GM12878 (cell line): ENCODE measurements around the gene OPRL1. TPM values are rescaled to one million over a fixed set of nuclear protein-coding genes. Genes with fewer than 3 reads are reported as not detected.
A peak's percentile ranks its signal among the peaks of the same experiment; 100 is the strongest.

Experiments used
- ATAC-seq: fragments of 200-7000 bp; cut with Tn5 transposase; 3 replicates; pipeline ENCODE4 v1.9.1; 2020; ENCODE audit warnings: mild to moderate bottlenecking, moderate library complexity
- BruUV-seq: library from RNA; stranded (reverse); fragments of 400-500 nt; replicated peaks from 2 replicates; lab custom pipeline; 2021; lab: Mats Ljungman, UMichigan
- CTCF ChIA-PET: fragments of 300-600 bp; sonication (Branson Sonifier 250); formaldehyde crosslinking; extraction: SDS; loops from one replicate; lab custom pipeline; 2021; ENCODE audit warnings: inconsistent platforms; lab: Yijun Ruan, JAX
- POLR2A ChIA-PET: fragments of 350-600 bp; formaldehyde crosslinking; extraction: SDS; loops from one replicate; lab custom pipeline; 2021; ENCODE audit warnings: inconsistent platforms; lab: Charles Lee
- RAD21 ChIA-PET: fragments of 300-600 bp; sonication (Branson Sonifier 250); formaldehyde crosslinking; loops from one replicate; lab custom pipeline; 2023; ENCODE audit warnings: antibody characterized with exemption; ENCODE audit not compliant: unreplicated experiment; lab: Charles Lee
- SMC1A ChIA-PET: fragments of 300-600 bp; sonication (Branson Sonifier 250); formaldehyde crosslinking; loops from one replicate; lab custom pipeline; 2023; ENCODE audit not compliant: unreplicated experiment, uncharacterized antibody; lab: Charles Lee
- DNase-seq: peaks from one replicate; pipeline ENCODE4 v3.0.0-alpha.2; 2011; ENCODE audit warnings: low read depth, low spot score
- FAIRE-seq: peaks from 3 replicates; lab custom pipeline; 2011; peaks lifted over from hg19 to GRCh38; lab: Jason Lieb, UNC
- H2AFZ ChIP-seq: 2 replicates; pipeline ENCODE4 v1.6.0; 2011; ENCODE audit warnings: low read depth, low read length, control low read depth; ENCODE audit not compliant: control insufficient read depth
- H3K27ac ChIP-seq: 2 replicates; pipeline ENCODE4 v1.5.1; 2011; ENCODE audit warnings: control low read depth; ENCODE audit not compliant: control insufficient read depth, insufficient read depth
- H3K27me3 ChIP-seq, 2 experiments: replicated peaks in 1 of 2; 2 replicates each; pipeline versions ENCODE4 v1.6.0 to v1.6.1; 2011; ENCODE audit warnings: low read length in 1 of 2; ENCODE audit not compliant: control insufficient read depth in 2 of 2, insufficient read depth in 2 of 2
- H3K36me3 ChIP-seq, 2 experiments: 2 replicates each; pipeline ENCODE4 v1.5.1; 2011; ENCODE audit warnings: low read length in 1 of 2; ENCODE audit not compliant: control insufficient read depth in 2 of 2, insufficient read depth in 2 of 2
- H3K4me1 ChIP-seq: 2 replicates; pipeline ENCODE4 v1.6.1; 2011; ENCODE audit warnings: mild to moderate bottlenecking, low read length, moderate library complexity, mixed read lengths; ENCODE audit not compliant: control insufficient read depth, insufficient read depth
- H3K4me2 ChIP-seq: 2 replicates; pipeline ENCODE4 v1.6.0; 2011; ENCODE audit warnings: control low read depth; ENCODE audit not compliant: control insufficient read depth, insufficient read depth
- H3K4me3 ChIP-seq: fragments of 200-600 bp; sonication (generic); 2 replicates; pipeline ENCODE4 v1.5.1; 2016
- H3K79me2 ChIP-seq: 2 replicates; pipeline ENCODE4 v1.6.0; 2011; ENCODE audit warnings: low read length; ENCODE audit not compliant: control insufficient read depth, insufficient read depth
- H3K9ac ChIP-seq: 2 replicates; pipeline ENCODE4 v1.8.0; 2011; ENCODE audit warnings: low read length, control low read depth, mixed read lengths; ENCODE audit not compliant: control insufficient read depth, insufficient read depth
- H3K9me3 ChIP-seq: replicated peaks from 3 replicates; pipeline ENCODE4 v1.5.1; 2011; ENCODE audit warnings: mild to moderate bottlenecking, low read length; ENCODE audit not compliant: control insufficient read depth, insufficient read depth
- H4K20me1 ChIP-seq: 2 replicates; pipeline ENCODE4 v1.6.0; 2011; ENCODE audit not compliant: control insufficient read depth, insufficient read depth
- BACH1 ChIP-seq: fragments of 450-650 bp; IDR thresholded peaks from 2 replicates; pipeline ENCODE4 v1.6.1; 2017; ENCODE audit warnings: mild to moderate bottlenecking, borderline replicate concordance
- DPF2 ChIP-seq: fragments of 450-650 bp; IDR thresholded peaks from 2 replicates; pipeline ENCODE4 v1.6.1; 2017; ENCODE audit warnings: mild to moderate bottlenecking
- EP300 ChIP-seq, 2 experiments: fragments of 150-350 bp in 1 of 2; IDR thresholded peaks; 2 replicates each; pipeline ENCODE4 v1.6.1; 2011 to 2012; ENCODE audit warnings: low read depth in 2 of 2, low read length in 2 of 2, borderline replicate concordance in 1 of 2, improper control_type of control experiment in 1 of 2, inconsistent platforms in 1 of 2; ENCODE audit not compliant: control insufficient read depth in 1 of 2
- ETV6 ChIP-seq, 2 experiments: fragments of 450-650 bp in 1 of 2; IDR thresholded peaks in 1 of 2; conservative IDR thresholded peaks in 1 of 2; 2 replicates each; pipeline ENCODE4 v1.6.1; 2014; ENCODE audit warnings: antibody characterized with exemption in 1 of 2, borderline replicate concordance in 1 of 2, low read depth in 1 of 2, mild to moderate bottlenecking in 1 of 2, moderate library complexity in 1 of 2
- FOXM1 ChIP-seq: IDR thresholded peaks from 2 replicates; pipeline ENCODE4 v1.6.1; 2012; ENCODE audit warnings: low read depth, mild to moderate bottlenecking, inconsistent platforms, low read length, moderate library complexity
- GATAD2B ChIP-seq: fragments of 450-650 bp; conservative IDR thresholded peaks from 2 replicates; pipeline ENCODE4 v1.6.1; 2017; ENCODE audit warnings: low read depth, mild to moderate bottlenecking, moderate library complexity
- HDAC2 ChIP-seq: fragments of 200-600 bp; sonication (generic); IDR thresholded peaks from 2 replicates; pipeline ENCODE4 v1.6.1; 2017
- IKZF1 ChIP-seq: fragments of 450-650 bp; conservative IDR thresholded peaks from 2 replicates; pipeline ENCODE4 v1.6.1; 2017; ENCODE audit warnings: antibody characterized with exemption, mild to moderate bottlenecking
- NR2C1 ChIP-seq: fragments of 450-650 bp; IDR thresholded peaks from 2 replicates; pipeline ENCODE4 v1.6.1; 2017; ENCODE audit warnings: antibody characterized with exemption, mild to moderate bottlenecking, moderate library complexity
- POLR2A ChIP-seq: IDR thresholded peaks from 2 replicates; pipeline ENCODE4 v1.6.1; 2011; ENCODE audit warnings: low read depth, mild to moderate bottlenecking, low read length
- SUZ12 ChIP-seq: fragments of 200-600 bp; sonication (generic); IDR thresholded peaks from one replicate; pipeline ENCODE4 v1.6.1; 2018; ENCODE audit warnings: antibody characterized with exemption, mild to moderate bottlenecking; ENCODE audit not compliant: unreplicated experiment
- TAF1 ChIP-seq: IDR thresholded peaks from 2 replicates; pipeline ENCODE4 v1.6.1; 2011; ENCODE audit warnings: mild to moderate bottlenecking, low read depth, low read length, borderline replicate concordance
- ZNF24 ChIP-seq: fragments of 450-650 bp; IDR thresholded peaks from 2 replicates; pipeline ENCODE4 v1.6.1; 2017; ENCODE audit warnings: antibody characterized with exemption, mild to moderate bottlenecking
- WGBS: methylation state at CpG from one replicate; pipeline ENCODE4 v1.1.6; 2016; ENCODE audit warnings: low lambda C conversion rate; ENCODE audit not compliant: insufficient replicate concordance, insufficient coverage; ENCODE audit errors: missing lambda C conversion rate; 5-methylcytosine and 5-hydroxymethylcytosine counted together
- in situ Hi-C: fragments of 300-500 bp; cut with MboI; formaldehyde crosslinking; loops from 9 replicates; pipeline ENCODE4 v1.14.3; 2018; ENCODE audit warnings: mixed read lengths
- intact Hi-C: fragments of 100-400 bp; cut with micrococcal nuclease; formaldehyde crosslinking; loops from one replicate; pipeline ENCODE4 v1.14.2; 2022; ENCODE audit not compliant: unreplicated experiment
- polyA plus RNA-seq, 11 experiments: library from polyadenylated mRNA; depleted of rRNA in 4 of 11; unstranded in 6 of 11; stranded (reverse) in 5 of 11; fragments of >200 nt; fragmentation: Nextera tagmentation in 4 of 11; fragmentation: Illumina TruSeq in 1 of 11; extraction: Ambion mirVana in 4 of 11; extraction: Trizol in 1 of 11; gene quantifications; 1 replicate in 1 of 11; 2 replicates in 10 of 11; pipeline versions ENCODE4 v1.2.1 to v1.2.3, GENCODE V29; 2011 to 2016; ENCODE audit warnings: inconsistent platforms in 2 of 11, missing spikeins in 2 of 11, low read depth in 1 of 11
- total RNA-seq, 4 experiments: library from RNA; depleted of rRNA in 3 of 4; stranded (reverse); fragments of >200 nt in 3 of 4; fragmentation: Illumina TruSeq in 1 of 4; extraction: Trizol in 1 of 4; gene quantifications; 2 replicates each; pipeline versions ENCODE4 v1.2.1 to v1.2.3, GENCODE V29; 2013 to 2021

OPRL1 gene
- total and polyA plus RNA-seq, 10 of the 15 experiments (the other 5 are each of a cell fraction or from before 2014, with no cell fraction given), result 0.04 to 0.41 (median 0.24) TPM; not detected in 1

DNA sequence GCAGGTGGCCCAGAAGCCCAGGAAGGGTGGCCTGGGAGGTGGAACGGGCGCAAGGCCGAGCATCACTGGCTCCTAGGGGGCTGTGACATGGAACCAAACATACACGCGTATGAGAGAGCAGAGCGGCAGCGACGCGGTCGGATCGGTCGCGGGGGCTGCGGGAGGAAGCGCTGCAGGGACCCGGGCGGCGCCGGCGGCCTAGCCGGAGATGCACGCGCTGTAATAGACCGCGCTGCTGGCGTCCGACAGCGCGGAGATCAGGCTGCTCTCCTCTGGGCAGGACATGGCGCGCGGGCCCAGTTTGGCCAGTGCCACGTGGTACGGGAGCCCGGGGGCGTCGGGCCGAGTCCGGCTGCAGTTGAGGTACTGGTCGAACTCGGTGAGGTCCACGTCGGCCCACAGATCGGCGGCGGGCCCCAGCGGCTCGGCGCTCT, 31.9 kb upstream of the OPRL1 start:
- H3K9me3 ChIP-seq, result no peaks in the 10 kb centered on the region
- no peak overlapping the region for H3K4me3 ChIP-seq
- BruUV-seq, result no TSS peak
- no peaks in the 10 kb centered on the region for H3K36me3 ChIP-seq
- no peak for FAIRE-seq
- TF ChIP-seq ETV6 (conservative IDR thresholded peaks at IDR 0.05 in 1 of 2, IDR thresholded peaks at IDR 0.05 in 1 of 2; ENCODE audit: borderline replicate concordance in 1 of 2, low read depth in 1 of 2), result no peak
- TF ChIP-seq FOXM1, result no peak
- 0 out of 2 replicates have a peak, but pooled peaks have one; percentile 29 for TF ChIP-seq POLR2A
- no peak for TF ChIP-seq ZNF24
- no peak for TF ChIP-seq SUZ12
- no peak for TF ChIP-seq NR2C1
- no peak for TF ChIP-seq HDAC2
- TF ChIP-seq, all 136 proteins: peak for 1
- H3K27ac ChIP-seq, result no peak overlapping the region
- in situ Hi-C loops, result no loop called here
- H3K27me3 ChIP-seq, result peaks cover 4 to 14% of the 10 kb centered on the region in 2 experiments; a peak in 3 of 4 replicates
- 65% methylated on average over 49 of the region's 49 CpGs for WGBS
- ChIA-PET SMC1A (interaction anchor here (1.6 kb wide), 1 partner anchor 11 kb away, joined by 3 read pairs; the partner anchor contains the start of gene C20orf204), RAD21 (no interaction called here), CTCF (interaction anchor here (1.1 kb wide), 1 partner anchor 11 kb away, joined by 3 read pairs; no protein-coding TSS in a partner anchor), POLR2A (no interaction called here)
- no peak overlapping the region for H3K9ac ChIP-seq
- no peaks in the 10 kb centered on the region for H4K20me1 ChIP-seq
- DNase-seq (no peak), ATAC-seq (peak; percentile 7)
- H3K79me2 ChIP-seq, result no peaks in the 10 kb centered on the region
- H3K4me1 ChIP-seq, result no peaks in the 10 kb centered on the region
- 0 out of 2 replicates have a peak overlapping the region, but pooled peaks have one; percentile 9 for H3K4me2 ChIP-seq
- intact Hi-C loops, result no loop called here
- H2AFZ ChIP-seq, result no peak overlapping the region

- Histone ChIP-seq H3K9ac (no peak overlapping the region), H3K4me3 (no peak overlapping the region), H2AFZ (no peak overlapping the region), H3K4me2 (0 out of 2 replicates have a peak overlapping the region, but pooled peaks have one; percentile 9), H3K4me1 (no peaks in the 10 kb centered on the region), H3K36me3 (no peaks in the 10 kb centered on the region), H4K20me1 (no peaks in the 10 kb centered on the region), H3K27me3 (peaks cover 4 to 14% of the 10 kb centered on the region in 2 experiments; a peak in 3 of 4 replicates), H3K27ac (no peak overlapping the region), H3K79me2 (no peaks in the 10 kb centered on the region), H3K9me3 (no peaks in the 10 kb centered on the region)
- 85% methylated on average over 60 of the region's 101 CpGs for WGBS
- in situ Hi-C loops (no loop called here), intact Hi-C loops (no loop called here)
- RAD21 ChIA-PET, result no interaction called here
- CTCF ChIA-PET, result no interaction called here
- POLR2A ChIA-PET, result no interaction called here
- ATAC-seq, result peak; percentile 17
- TF ChIP-seq EP300 (IDR thresholded peaks at IDR 0.05; ENCODE audit: borderline replicate concordance in 1 of 2, control insufficient read depth in 1 of 2, low read depth in 2 of 2, low read length in 2 of 2) (no peak), DPF2 (0 out of 2 replicates have a peak, but pooled peaks have one; percentile 45), TAF1 (no peak), NR2C1 (no peak), FOXM1 (no peak), BACH1 (0 out of 2 replicates have a peak, but pooled peaks have one; percentile 8), GATAD2B (peak; percentile 75; the same call in 1 of the 2 replicates), IKZF1 (peak; percentile 68), SUZ12 (peak; percentile 78)
- SMC1A ChIA-PET, result no interaction called here
- no peak for DNase-seq
- no peak for FAIRE-seq
- no TSS peak for BruUV-seq
Measured at GRCh38 chr20:64048402-64049044, 31.4 kb upstream of the OPRL1 start.
